ENCODE results near the gene WDR86.

The WDR86 gene

DNA sequence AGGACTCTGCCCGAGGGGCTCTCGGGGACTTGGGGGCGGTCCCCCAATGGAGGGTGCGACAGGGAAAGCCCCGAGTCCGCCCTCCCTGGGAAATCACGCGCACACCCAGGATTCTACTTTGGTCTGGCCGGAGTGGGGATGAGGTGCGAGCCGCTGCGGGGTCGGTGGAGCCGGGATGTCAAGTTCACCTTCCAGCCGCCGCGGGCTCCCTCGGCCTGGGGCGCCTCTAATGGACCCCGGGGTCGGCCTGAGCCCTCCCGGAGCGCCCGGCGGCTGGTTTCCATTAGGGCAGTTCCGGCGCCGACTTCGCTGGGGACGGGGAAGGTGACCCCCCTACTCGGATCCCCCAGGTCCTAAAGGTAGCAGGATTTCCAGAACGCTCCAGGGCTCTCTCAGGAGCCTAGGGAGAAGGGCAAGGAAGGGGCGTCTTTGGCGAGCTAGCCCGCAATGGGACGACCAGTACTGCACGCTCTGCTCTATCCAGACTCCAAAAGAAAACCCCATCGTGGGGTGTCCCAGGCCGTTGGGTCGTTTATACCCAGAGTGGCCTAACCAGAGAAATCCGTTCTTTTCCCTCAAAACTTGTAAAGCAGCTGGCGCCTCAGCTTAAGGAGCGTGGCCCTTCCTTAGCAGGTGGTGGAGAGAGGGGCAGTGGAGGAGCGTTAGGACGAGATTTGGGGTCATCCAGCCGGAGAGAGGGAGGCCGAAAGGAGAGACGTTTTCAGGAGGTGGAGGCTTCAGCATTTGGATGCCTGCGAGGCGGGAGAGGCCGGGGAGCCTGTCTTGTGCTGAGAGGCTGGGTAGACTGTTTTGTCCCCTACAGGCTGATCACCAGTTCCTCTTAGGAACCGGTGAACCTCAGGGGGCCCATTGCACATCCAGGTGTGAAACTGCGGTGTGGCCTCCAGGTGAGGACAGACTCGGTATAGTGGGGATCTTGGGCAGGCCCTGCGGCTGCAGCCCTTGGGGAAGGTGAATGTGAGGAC lies 860 bp upstream of the WDR86 start:
- DNase-seq (ENCODE audit: insufficient read length, low spot score) (peak; percentile 23), FAIRE-seq (no peak)
- TF ChIP-seq POLR2AphosphoS5 (IDR thresholded peaks at IDR 0.05; ENCODE audit: low read depth, low read length) = no peak
- TF ChIP-seq PAX5 (IDR thresholded peaks at IDR 0.05; ENCODE audit: insufficient read depth, low read length, severe bottlenecking) = no peak

DNA sequence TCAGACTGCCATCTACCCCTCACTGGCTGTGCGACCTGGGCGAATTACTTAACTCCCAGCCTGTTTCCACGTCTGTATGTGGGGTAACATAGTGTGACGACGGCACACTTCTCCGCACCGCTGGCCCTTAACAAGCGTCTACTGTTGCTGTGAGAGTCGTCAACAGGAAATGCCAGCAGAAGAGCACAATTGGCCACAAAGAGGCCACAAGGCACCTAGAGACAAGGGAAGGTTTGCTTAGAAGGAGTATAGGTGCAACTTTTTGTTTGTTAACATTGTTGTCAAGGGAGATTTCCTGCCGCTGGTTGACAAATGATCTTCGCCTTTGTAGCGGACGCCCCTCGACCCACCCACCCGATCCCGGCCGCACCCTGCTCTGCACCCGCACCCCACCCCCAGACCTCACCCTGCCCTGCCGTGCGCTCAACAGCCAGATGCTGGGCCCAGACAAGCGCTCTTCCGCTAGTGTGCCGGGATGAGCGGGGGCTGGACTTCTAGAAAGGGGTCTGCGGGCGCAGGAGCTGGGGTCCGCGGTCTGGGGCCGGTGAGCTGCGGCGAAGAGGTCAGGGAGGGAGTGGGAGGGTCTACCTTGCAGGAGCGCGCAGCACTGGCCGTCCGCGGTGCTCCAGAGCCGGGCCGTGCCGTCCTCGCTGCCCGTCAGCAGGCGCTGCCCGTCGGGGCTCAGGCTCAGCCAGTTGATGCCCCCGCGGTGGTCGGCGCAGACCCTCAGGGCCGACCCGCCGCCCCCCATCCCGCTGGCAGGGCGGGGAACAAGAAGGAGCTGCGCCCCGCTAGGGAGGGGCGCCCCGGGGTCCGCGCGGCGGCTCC lies 785 bp downstream of the WDR86 start:
- FAIRE-seq (peak; percentile 73), DNase-seq (ENCODE audit: insufficient read length, low spot score) (peak; percentile 50)
- TF ChIP-seq PAX5 (IDR thresholded peaks at IDR 0.05; ENCODE audit: insufficient read depth, low read length, severe bottlenecking) = peak; percentile 51
- TF ChIP-seq POLR2AphosphoS5 (IDR thresholded peaks at IDR 0.05; ENCODE audit: low read depth, low read length) = no peak

DNA sequence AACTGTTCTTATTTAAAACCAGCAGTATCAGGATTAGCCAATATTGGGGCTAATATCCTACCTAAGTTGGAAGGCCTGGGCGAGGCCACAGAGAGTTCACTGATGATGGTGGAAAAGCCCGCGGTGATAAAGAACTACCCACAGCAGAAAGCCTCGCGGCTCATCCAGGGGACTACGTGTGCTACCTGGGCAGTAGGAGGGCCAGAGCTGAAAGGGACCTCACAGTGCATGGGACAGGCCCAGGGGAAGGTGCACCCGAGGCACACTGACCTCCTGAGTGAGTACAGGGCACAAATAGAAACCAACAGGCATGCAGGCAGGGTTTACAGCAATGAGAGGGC lies 1.4 kb downstream of the WDR86 start:
- FAIRE-seq (no peak), DNase-seq (ENCODE audit: insufficient read length, low spot score) (no peak)
- TF ChIP-seq SPI1 (IDR thresholded peaks at IDR 0.05; ENCODE audit: low read depth, low read length) (no peak), PAX5 (IDR thresholded peaks at IDR 0.05; ENCODE audit: insufficient read depth, low read length, severe bottlenecking) (no peak), POLR2AphosphoS5 (IDR thresholded peaks at IDR 0.05; ENCODE audit: low read depth, low read length) (no peak), POU2F2 (IDR thresholded peaks at IDR 0.05; ENCODE audit: low read depth, low read length) (no peak), TAF1 (IDR thresholded peaks at IDR 0.05; ENCODE audit: low read depth, low read length) (no peak), POLR2A (IDR thresholded peaks at IDR 0.05; ENCODE audit: low read depth, low read length) (no peak)

DNA sequence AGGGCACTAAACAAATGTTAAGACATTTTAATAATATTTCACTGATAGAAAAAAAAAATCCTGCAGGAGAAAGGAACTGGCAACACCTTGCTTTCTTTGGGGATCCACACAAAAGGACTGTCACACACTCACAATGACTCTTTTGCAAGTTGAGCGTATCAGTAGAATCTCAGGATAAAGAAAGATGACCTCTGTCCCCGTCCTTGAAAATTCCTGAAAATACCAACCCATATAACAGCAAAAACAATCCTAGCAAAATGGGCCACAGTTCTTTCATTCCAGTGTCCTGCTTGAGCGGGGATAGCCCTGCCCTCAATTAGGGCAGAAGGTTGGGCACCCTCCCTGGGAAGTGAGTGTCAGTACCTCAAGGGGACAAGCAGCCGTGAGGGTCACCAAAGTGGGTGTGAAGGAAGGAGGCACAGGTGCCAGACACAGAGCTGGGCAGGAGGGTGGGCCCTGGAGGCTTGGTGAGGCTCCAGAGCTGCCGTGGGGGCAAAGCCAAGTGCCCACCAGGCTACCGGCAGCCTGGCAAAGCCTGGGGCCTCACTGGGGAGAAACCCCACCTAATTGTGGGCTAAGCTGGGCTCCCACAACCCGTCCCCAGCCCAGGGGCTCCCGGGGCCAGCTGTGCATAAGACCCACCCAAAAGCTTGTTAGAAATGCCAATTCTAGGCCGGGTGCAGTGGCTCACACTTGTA lies 2.8 kb downstream of the WDR86 start:
- no peak for DNase-seq (ENCODE audit: insufficient read length, low spot score)
- no peak for FAIRE-seq
- TF ChIP-seq PAX5 (IDR thresholded peaks at IDR 0.05; ENCODE audit: insufficient read depth, low read length, severe bottlenecking) = no peak
- TF ChIP-seq POLR2A (IDR thresholded peaks at IDR 0.05; ENCODE audit: low read depth, low read length) = no peak
- no peak for TF ChIP-seq POLR2AphosphoS5 (IDR thresholded peaks at IDR 0.05; ENCODE audit: low read depth, low read length)
- TF ChIP-seq TAF1 (IDR thresholded peaks at IDR 0.05; ENCODE audit: low read depth, low read length) = no peak
- no peak for TF ChIP-seq SPI1 (IDR thresholded peaks at IDR 0.05; ENCODE audit: low read depth, low read length)
- TF ChIP-seq POU2F2 (IDR thresholded peaks at IDR 0.05; ENCODE audit: low read depth, low read length) = no peak

DNA sequence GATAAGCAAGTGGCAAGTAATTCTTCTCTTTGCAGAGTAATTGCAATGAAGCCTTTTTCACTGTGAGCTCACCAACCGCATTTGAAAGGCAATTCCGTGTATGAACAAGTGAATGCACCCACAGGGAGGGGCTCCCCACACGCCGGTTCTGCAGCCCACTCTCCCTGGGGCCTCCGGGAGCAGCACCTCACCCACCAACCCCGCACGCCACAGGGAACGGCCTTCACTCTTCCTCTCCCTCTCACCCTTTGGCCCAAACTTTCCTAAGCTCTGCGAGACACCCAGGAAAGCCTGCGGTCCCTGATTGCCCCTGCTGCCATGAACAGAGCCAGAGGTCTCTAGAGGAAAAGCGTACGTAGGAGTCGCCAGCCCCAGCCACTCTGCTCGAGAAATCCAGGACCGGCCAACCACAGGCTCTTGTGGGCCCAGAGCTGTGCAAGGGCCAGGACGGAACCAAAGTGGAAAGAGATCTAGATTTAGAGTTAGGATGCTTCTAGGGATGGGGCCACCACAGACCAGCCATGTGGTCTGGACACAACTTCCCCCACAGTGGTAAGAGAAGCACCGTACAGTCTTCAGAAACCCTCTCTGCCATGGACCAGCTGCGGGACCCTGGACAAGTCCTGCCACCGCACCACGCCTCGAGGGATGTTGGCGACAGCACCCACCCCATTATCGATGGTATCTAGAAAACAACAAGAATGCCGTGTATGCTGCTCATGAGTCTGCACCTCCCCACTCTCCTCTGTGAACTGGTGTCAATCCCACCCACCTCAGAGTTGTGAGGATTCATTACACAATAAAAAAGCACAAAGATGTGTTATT lies 3.6 kb downstream of the WDR86 start:
- no peak for TF ChIP-seq TAF1 (IDR thresholded peaks at IDR 0.05; ENCODE audit: low read depth, low read length)
- TF ChIP-seq POLR2A (IDR thresholded peaks at IDR 0.05; ENCODE audit: low read depth, low read length) = no peak
- no peak for TF ChIP-seq POLR2AphosphoS5 (IDR thresholded peaks at IDR 0.05; ENCODE audit: low read depth, low read length)
- no peak for TF ChIP-seq POU2F2 (IDR thresholded peaks at IDR 0.05; ENCODE audit: low read depth, low read length)
- no peak for TF ChIP-seq PAX5 (IDR thresholded peaks at IDR 0.05; ENCODE audit: insufficient read depth, low read length, severe bottlenecking)
- TF ChIP-seq SPI1 (IDR thresholded peaks at IDR 0.05; ENCODE audit: low read depth, low read length) = no peak
- peak; percentile 5 for DNase-seq (ENCODE audit: insufficient read length, low spot score)
- FAIRE-seq = no peak

DNA sequence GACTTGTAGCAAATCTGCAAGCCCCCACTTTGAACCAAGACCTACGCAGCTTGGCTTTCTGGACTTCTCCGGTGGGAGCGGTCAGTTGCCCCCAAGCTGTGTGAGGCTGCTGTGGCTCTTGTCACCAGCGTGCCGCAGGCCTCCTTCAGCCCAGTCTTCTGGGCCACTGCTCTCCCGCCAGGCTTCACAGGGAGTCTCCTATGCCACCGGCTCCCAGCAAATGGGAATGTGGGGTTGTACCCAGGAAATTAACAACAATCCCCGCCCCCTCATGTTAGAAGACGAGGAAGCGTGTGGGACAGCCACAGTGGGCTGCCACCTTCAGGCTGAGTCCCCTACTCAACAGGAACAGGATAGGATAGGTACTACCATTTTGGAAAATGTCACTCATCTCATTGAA lies 4.2 kb downstream of the WDR86 start:
- no peak for DNase-seq (ENCODE audit: insufficient read length, low spot score)
- TF ChIP-seq POLR2A (IDR thresholded peaks at IDR 0.05; ENCODE audit: low read depth, low read length) = no peak
- no peak for TF ChIP-seq POLR2AphosphoS5 (IDR thresholded peaks at IDR 0.05; ENCODE audit: low read depth, low read length)
- TF ChIP-seq POU2F2 (IDR thresholded peaks at IDR 0.05; ENCODE audit: low read depth, low read length) = no peak
- no peak for TF ChIP-seq PAX5 (IDR thresholded peaks at IDR 0.05; ENCODE audit: insufficient read depth, low read length, severe bottlenecking)
- no peak for TF ChIP-seq TAF1 (IDR thresholded peaks at IDR 0.05; ENCODE audit: low read depth, low read length)
- TF ChIP-seq SPI1 (IDR thresholded peaks at IDR 0.05; ENCODE audit: low read depth, low read length) = no peak
- no peak for FAIRE-seq

DNA sequence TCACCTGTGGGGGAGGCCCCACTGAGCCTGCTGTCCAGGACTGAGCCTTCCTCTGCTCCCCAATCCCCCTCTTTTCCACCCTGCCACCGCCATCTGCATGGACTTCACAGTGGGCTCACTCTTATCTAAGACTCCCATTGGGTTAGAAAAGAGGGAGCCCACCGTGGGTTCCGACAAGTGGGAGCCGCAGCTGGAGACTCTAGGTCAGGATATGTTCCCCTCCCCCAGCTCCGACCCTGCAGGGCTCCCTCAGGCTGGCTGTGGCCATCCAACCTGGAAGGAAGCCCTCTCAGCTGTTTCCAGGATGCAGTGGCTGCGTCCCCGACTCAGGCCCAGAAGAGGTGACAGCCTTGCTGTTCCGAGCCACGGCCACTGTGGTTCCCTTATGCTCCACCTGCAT lies 4.8 kb downstream of the WDR86 start:
- no peak for TF ChIP-seq SPI1 (IDR thresholded peaks at IDR 0.05; ENCODE audit: low read depth, low read length)
- TF ChIP-seq POU2F2 (IDR thresholded peaks at IDR 0.05; ENCODE audit: low read depth, low read length) = no peak
- no peak for TF ChIP-seq TAF1 (IDR thresholded peaks at IDR 0.05; ENCODE audit: low read depth, low read length)
- TF ChIP-seq PAX5 (IDR thresholded peaks at IDR 0.05; ENCODE audit: insufficient read depth, low read length, severe bottlenecking) = no peak
- no peak for TF ChIP-seq POLR2AphosphoS5 (IDR thresholded peaks at IDR 0.05; ENCODE audit: low read depth, low read length)
- no peak for TF ChIP-seq POLR2A (IDR thresholded peaks at IDR 0.05; ENCODE audit: low read depth, low read length)
- no peak for FAIRE-seq
- DNase-seq (ENCODE audit: insufficient read length, low spot score) = no peak

DNA sequence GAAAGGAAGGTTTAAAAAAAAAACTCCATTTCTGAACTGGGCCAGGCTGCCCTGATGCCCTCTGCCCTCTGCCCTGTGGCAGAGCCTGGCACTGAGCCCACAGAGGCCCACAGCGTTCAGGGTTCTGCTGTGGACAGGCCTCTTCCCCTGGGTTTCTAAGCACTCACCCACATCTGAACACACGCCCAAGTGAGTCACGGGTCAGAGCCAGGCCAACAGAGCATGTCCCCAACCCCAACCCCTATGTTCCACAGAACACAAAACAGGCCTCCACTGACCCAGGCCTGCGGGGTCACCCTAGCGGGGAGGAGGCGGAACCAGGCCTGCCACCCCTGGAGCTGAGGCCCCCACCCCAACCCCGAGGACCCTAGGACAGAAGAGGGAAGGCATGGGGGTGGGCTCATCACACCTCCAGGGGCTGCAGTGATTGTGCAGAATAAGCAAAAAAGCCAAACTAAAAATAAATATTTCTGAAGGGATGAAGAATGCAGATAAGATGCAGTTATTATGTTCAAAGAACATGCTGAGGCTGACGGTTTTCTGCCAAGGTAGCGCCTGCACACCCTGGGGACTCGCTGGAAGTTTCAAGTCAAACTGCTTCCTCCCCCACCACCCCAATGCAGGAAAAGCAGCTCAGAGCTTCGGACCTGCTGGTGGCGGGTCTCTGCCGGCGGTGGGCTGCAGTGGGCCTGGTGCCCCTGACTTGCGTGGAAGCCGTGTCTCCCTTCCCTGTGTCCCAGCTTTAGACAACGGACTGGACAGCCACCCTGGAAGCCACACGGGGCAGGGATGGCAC lies 5.4 kb downstream of the WDR86 start:
- no peak for TF ChIP-seq TAF1 (IDR thresholded peaks at IDR 0.05; ENCODE audit: low read depth, low read length)
- peak; percentile 13 for DNase-seq (ENCODE audit: insufficient read length, low spot score)
- FAIRE-seq = no peak
